ENCODE data around the gene MCF2L2.

Gene MCF2L2

DNA sequence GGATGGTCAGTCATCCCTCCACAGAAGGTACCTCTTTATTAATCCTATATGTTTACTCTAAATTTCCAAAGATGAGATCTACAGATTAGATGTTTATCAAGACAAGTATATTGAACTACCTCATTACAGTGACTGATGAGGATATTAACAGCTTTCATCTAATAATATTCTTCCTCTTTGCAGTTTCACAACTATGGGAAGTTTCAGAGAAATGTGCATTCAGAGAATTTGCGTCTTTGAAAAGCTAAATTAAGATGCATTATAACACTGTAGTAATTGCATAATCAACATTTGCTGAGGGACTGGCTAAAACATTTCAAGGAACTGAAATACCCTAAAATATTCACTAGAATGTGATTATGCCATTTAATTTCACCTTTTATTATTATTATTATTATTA, 46.7 kb downstream of the MCF2L2 start:
- Histone ChIP-seq H3K27ac (no peak overlapping the region), H3K36me3 (ENCODE audit: control insufficient read depth, insufficient read depth, low read length) (no peaks in the 10 kb centered on the region), H3K9me3 (ENCODE audit: control insufficient read depth, low read length) (no peaks in the 10 kb centered on the region), H3K9ac (no peak overlapping the region), H3K27me3 (ENCODE audit: control insufficient read depth, insufficient read depth, low read length) (no peaks in the 10 kb centered on the region), H3K4me3 (ENCODE audit: low read depth, low read length) (no peak overlapping the region), H2AFZ (no peak overlapping the region), H3K79me2 (peaks cover 15% of the 10 kb centered on the region), H3K4me1 (peaks cover 6% of the 10 kb centered on the region), H3K4me2 (ENCODE audit: low read length) (no peak overlapping the region)
- TF ChIP-seq, protein P1, sequence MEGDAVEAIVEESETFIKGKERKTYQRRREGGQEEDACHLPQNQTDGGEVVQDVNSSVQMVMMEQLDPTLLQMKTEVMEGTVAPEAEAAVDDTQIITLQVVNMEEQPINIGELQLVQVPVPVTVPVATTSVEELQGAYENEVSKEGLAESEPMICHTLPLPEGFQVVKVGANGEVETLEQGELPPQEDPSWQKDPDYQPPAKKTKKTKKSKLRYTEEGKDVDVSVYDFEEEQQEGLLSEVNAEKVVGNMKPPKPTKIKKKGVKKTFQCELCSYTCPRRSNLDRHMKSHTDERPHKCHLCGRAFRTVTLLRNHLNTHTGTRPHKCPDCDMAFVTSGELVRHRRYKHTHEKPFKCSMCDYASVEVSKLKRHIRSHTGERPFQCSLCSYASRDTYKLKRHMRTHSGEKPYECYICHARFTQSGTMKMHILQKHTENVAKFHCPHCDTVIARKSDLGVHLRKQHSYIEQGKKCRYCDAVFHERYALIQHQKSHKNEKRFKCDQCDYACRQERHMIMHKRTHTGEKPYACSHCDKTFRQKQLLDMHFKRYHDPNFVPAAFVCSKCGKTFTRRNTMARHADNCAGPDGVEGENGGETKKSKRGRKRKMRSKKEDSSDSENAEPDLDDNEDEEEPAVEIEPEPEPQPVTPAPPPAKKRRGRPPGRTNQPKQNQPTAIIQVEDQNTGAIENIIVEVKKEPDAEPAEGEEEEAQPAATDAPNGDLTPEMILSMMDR (IDR thresholded peaks at IDR 0.05), result no peak

DNA sequence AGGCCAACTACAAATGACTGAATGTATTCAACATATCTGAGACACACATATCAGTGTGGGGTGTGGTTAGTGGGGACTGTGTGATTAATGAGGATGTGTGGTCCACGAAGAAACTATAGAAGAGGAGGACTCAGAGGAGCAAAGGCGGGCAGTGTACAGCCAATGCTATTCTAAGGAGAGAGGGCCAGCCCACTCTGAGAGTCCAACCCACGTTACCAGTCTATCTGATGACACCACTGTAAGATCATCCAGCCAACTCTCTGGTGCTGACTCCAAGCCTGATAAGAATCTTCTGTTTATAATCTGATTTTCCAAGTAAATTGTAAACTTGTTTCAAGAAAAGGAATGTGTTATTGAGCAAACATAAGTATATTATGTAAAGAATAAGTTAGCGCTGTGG, 47.2 kb downstream of the MCF2L2 start:
- Histone ChIP-seq H3K27ac (no peak overlapping the region), H3K4me2 (ENCODE audit: low read length) (no peak overlapping the region), H3K9me3 (ENCODE audit: control insufficient read depth, low read length) (no peaks in the 10 kb centered on the region), H3K4me1 (peaks cover 1% of the 10 kb centered on the region), H3K4me3 (ENCODE audit: low read depth, low read length) (no peak overlapping the region), H2AFZ (no peak overlapping the region), H3K9ac (no peak overlapping the region), H3K79me2 (peaks cover 15% of the 10 kb centered on the region), H3K27me3 (ENCODE audit: control insufficient read depth, insufficient read depth, low read length) (no peaks in the 10 kb centered on the region), H3K36me3 (ENCODE audit: control insufficient read depth, insufficient read depth, low read length) (no peaks in the 10 kb centered on the region)
- TF ChIP-seq, protein P1 (IDR thresholded peaks at IDR 0.05), result no peak

DNA sequence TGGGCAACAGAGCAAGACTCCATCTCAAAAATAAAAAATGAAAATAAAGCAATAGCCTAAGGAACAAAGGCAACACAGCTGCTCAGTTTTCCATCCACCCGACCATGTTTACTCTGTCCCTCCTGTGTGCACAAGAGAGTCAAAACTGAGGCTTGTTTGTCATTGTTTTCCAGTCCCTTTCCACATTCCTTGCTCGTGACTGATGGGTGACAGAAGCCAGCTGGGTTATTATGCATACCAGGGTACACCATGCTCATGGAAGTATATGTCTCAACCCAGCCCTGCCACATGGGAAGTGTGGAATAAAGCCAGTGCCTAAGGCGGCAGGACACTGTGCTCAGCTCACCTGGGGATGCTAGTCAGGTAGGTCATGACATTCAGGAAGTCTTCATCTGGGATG, 49.5 kb downstream of the MCF2L2 start:
- no peak overlapping the region for H3K9ac ChIP-seq
- no peak overlapping the region for H3K4me2 ChIP-seq (ENCODE audit: low read length)
- no peak overlapping the region for H2AFZ ChIP-seq
- no peak overlapping the region for H3K27ac ChIP-seq
- H3K4me3 ChIP-seq (ENCODE audit: low read depth, low read length), result no peak overlapping the region
- peaks cover 24% of the 10 kb centered on the region for H3K79me2 ChIP-seq
- no peaks in the 10 kb centered on the region for H3K9me3 ChIP-seq (ENCODE audit: control insufficient read depth, low read length)
- no peaks in the 10 kb centered on the region for H3K36me3 ChIP-seq (ENCODE audit: control insufficient read depth, insufficient read depth, low read length)
- no peaks in the 10 kb centered on the region for H3K4me1 ChIP-seq
- H3K27me3 ChIP-seq (ENCODE audit: control insufficient read depth, insufficient read depth, low read length), result no peaks in the 10 kb centered on the region
- TF ChIP-seq, protein P1 (IDR thresholded peaks at IDR 0.05), result no peak

DNA sequence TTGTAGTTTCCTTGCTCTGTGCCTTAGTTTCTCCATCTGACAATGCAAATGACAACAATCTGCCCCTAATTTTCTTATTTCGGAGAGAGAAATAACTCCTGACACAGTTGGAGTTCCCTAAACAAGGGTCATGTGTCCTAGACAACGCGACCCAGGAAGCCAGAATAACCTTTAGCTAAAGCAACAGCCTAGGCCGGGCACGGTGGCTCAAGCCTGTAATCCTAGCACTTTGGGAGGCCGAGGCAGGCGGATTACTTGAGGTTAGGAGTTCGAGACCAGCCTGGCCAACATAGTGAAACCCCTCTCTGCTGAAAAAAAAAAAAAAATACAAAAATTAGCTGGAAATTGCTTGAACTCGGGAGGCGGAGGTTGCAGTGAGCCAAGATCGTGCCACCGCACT, 49.9 kb downstream of the MCF2L2 start:
- no peak overlapping the region for H3K4me3 ChIP-seq (ENCODE audit: low read depth, low read length)
- H3K9ac ChIP-seq, result no peak overlapping the region
- no peaks in the 10 kb centered on the region for H3K27me3 ChIP-seq (ENCODE audit: control insufficient read depth, insufficient read depth, low read length)
- H3K9me3 ChIP-seq (ENCODE audit: control insufficient read depth, low read length), result no peaks in the 10 kb centered on the region
- H3K36me3 ChIP-seq (ENCODE audit: control insufficient read depth, insufficient read depth, low read length), result no peaks in the 10 kb centered on the region
- H3K27ac ChIP-seq, result no peak overlapping the region
- peaks cover 26% of the 10 kb centered on the region for H3K79me2 ChIP-seq
- H3K4me1 ChIP-seq, result no peaks in the 10 kb centered on the region
- H3K4me2 ChIP-seq (ENCODE audit: low read length), result no peak overlapping the region
- no peak overlapping the region for H2AFZ ChIP-seq
- TF ChIP-seq, protein P1 (IDR thresholded peaks at IDR 0.05), result no peak

DNA sequence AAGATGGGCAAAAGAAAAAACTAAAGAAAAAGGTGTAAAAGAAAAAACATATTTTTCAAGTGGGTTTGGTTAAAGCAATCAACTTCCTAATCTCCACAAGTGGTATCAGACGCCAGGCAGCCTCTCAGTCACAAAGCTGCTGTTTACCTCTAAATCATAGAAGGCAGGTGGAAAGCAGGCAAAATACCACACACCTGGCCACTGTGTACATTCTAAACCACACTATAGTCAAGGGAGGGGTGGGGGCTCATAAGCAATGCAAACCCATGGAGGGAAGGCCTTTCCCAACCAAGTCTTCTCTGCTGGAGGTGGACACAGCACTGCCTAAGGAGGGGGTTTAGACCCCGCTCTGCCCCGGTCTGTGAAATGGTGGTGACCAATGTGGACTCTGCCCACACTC, 50.4 kb downstream of the MCF2L2 start:
- peaks cover 29% of the 10 kb centered on the region for H3K79me2 ChIP-seq
- no peak overlapping the region for H3K4me2 ChIP-seq (ENCODE audit: low read length)
- H3K27me3 ChIP-seq (ENCODE audit: control insufficient read depth, insufficient read depth, low read length), result no peaks in the 10 kb centered on the region
- H3K4me1 ChIP-seq, result no peaks in the 10 kb centered on the region
- H3K9me3 ChIP-seq (ENCODE audit: control insufficient read depth, low read length), result no peaks in the 10 kb centered on the region
- no peak overlapping the region for H3K4me3 ChIP-seq (ENCODE audit: low read depth, low read length)
- H3K27ac ChIP-seq, result no peak overlapping the region
- H3K36me3 ChIP-seq (ENCODE audit: control insufficient read depth, insufficient read depth, low read length), result no peaks in the 10 kb centered on the region
- no peak overlapping the region for H2AFZ ChIP-seq
- TF ChIP-seq, protein P1 (IDR thresholded peaks at IDR 0.05), result no peak
- no peak overlapping the region for H3K9ac ChIP-seq
